H1 (cell line): ENCODE measurements around the gene GIMAP2. TPM values are rescaled to one million over a fixed set of nuclear protein-coding genes. Genes with fewer than 3 reads are reported as not detected.

Source experiments
- ASH2L ChIP-seq: fragments of 200-600, 300-600 bp; sonication (generic); IDR thresholded peaks from one replicate; pipeline ENCODE4 v1.7.1; 2017; ENCODE audit warnings: low read length
- ATF2 ChIP-seq: IDR thresholded peaks from 2 replicates; pipeline ENCODE4 v1.6.1; 2012; ENCODE audit warnings: low read length, inconsistent platforms
- BACH1 ChIP-seq: IDR thresholded peaks from 2 replicates; pipeline ENCODE4 v1.6.1; 2012; ENCODE audit warnings: low read length, improper control_type of control experiment
- BCL11A ChIP-seq, 2 experiments: IDR thresholded peaks; one replicate each; pipeline ENCODE4 v1.6.1; 2011; ENCODE audit warnings: low read depth in 2 of 2, low read length in 2 of 2, mild to moderate bottlenecking in 2 of 2
- CBX5 ChIP-seq: fragments of 300-800, 300-1000 bp; sonication (generic); IDR thresholded peaks from 2 replicates; pipeline ENCODE4 v1.7.1; 2016; ENCODE audit warnings: antibody characterized with exemption, low read length, low read depth
- CBX8 ChIP-seq: fragments of 300-800, 300-1000 bp; sonication (generic); IDR thresholded peaks from 2 replicates; pipeline ENCODE4 v1.7.1; 2016; ENCODE audit warnings: low read depth, low read length, borderline replicate concordance
- EP300 ChIP-seq, 2 experiments: IDR thresholded peaks; 1 replicate in 1 of 2; 2 replicates in 1 of 2; pipeline ENCODE4 v1.6.1; 2011 to 2012; ENCODE audit warnings: low read depth in 2 of 2, low read length in 2 of 2, mild to moderate bottlenecking in 2 of 2, borderline replicate concordance in 1 of 2, inconsistent platforms in 1 of 2, moderate library complexity in 1 of 2
- EZH2 ChIP-seq: fragments of 200-600 bp; sonication (generic); IDR thresholded peaks from 2 replicates; pipeline ENCODE4 v1.7.1; 2012; ENCODE audit warnings: low read depth, mild to moderate bottlenecking, moderate library complexity, low read length, inconsistent platforms; ENCODE audit not compliant: severe bottlenecking
- GTF2F1 ChIP-seq: IDR thresholded peaks from 2 replicates; pipeline ENCODE4 v1.6.1; 2012; ENCODE audit warnings: low read depth, low read length, improper control_type of control experiment, borderline replicate concordance
- HDAC6 ChIP-seq: IDR thresholded peaks from one replicate; pipeline ENCODE4 v1.7.1; 2012; ENCODE audit warnings: low read depth, mild to moderate bottlenecking, inconsistent platforms, low read length, moderate library complexity
- JUN ChIP-seq: IDR thresholded peaks from 2 replicates; pipeline ENCODE4 v1.6.1; 2011; ENCODE audit warnings: low read depth, mild to moderate bottlenecking, improper control_type of control experiment, low read length
- KDM1A ChIP-seq: fragments of 200-600, 300-600 bp; sonication (generic); IDR thresholded peaks from 2 replicates; pipeline ENCODE4 v1.7.1; 2016; ENCODE audit warnings: mild to moderate bottlenecking, low read length, borderline replicate concordance
- NANOG ChIP-seq: IDR thresholded peaks from 2 replicates; pipeline ENCODE4 v1.6.1; 2011; ENCODE audit warnings: low read length, low read depth, mild to moderate bottlenecking, inconsistent platforms; ENCODE audit not compliant: insufficient read depth, poor library complexity, severe bottlenecking
- PHF8 ChIP-seq: fragments of 200-600 bp; sonication (generic); conservative IDR thresholded peaks from 2 replicates; pipeline ENCODE4 v1.7.1; 2012; ENCODE audit warnings: low read depth, mild to moderate bottlenecking, inconsistent platforms, low read length, moderate library complexity
- POLR2A ChIP-seq, 2 experiments: IDR thresholded peaks; 1 replicate in 1 of 2; 2 replicates in 1 of 2; pipeline ENCODE4 v1.6.1; 2011; ENCODE audit warnings: low read depth in 2 of 2, low read length in 2 of 2, mild to moderate bottlenecking in 2 of 2; ENCODE audit errors: control extremely low read depth in 1 of 2
- POU5F1 ChIP-seq: IDR thresholded peaks from 2 replicates; pipeline ENCODE4 v1.6.1; 2011; ENCODE audit warnings: low read depth, mild to moderate bottlenecking, low read length, moderate library complexity
- RAD21 ChIP-seq, 2 experiments: IDR thresholded peaks in 1 of 2; conservative IDR thresholded peaks in 1 of 2; 2 replicates each; pipeline ENCODE4 v1.6.1; 2011; ENCODE audit warnings: low read depth in 2 of 2, low read length in 2 of 2, improper control_type of control experiment in 1 of 2, inconsistent platforms in 1 of 2, mild to moderate bottlenecking in 1 of 2, moderate library complexity in 1 of 2
- SIN3A ChIP-seq, 2 experiments: IDR thresholded peaks in 1 of 2; conservative IDR thresholded peaks in 1 of 2; 2 replicates each; pipeline ENCODE4 v1.6.1; 2011 to 2012; ENCODE audit warnings: low read length in 2 of 2, improper control_type of control experiment in 1 of 2, low read depth in 1 of 2, mild to moderate bottlenecking in 1 of 2
- SIX5 ChIP-seq: IDR thresholded peaks from 2 replicates; pipeline ENCODE4 v1.6.1; 2011; ENCODE audit warnings: mild to moderate bottlenecking, low read depth, low read length
- SP1 ChIP-seq: IDR thresholded peaks from 2 replicates; pipeline ENCODE4 v1.6.1; 2011; ENCODE audit warnings: low read depth, low read length
- SUZ12 ChIP-seq: fragments of 200-600 bp; sonication (generic); IDR thresholded peaks from 2 replicates; pipeline ENCODE4 v1.6.1; 2012; ENCODE audit warnings: mild to moderate bottlenecking, inconsistent platforms, low read length, moderate library complexity, mixed read lengths
- YY1 ChIP-seq: IDR thresholded peaks from 2 replicates; pipeline ENCODE4 v1.6.1; 2011; ENCODE audit warnings: low read depth, mild to moderate bottlenecking, low read length
- polyA plus RNA-seq, 7 experiments: library from polyadenylated mRNA; depleted of rRNA in 3 of 7; stranded (reverse) in 5 of 7; unstranded in 2 of 7; fragments of >200 nt in 5 of 7; fragments of 200-250 nt in 2 of 7; gene quantifications; 1 replicate in 5 of 7; 2 replicates in 1 of 7; 4 replicates in 1 of 7; pipeline versions ENCODE4 v1.2.1 to v1.2.3, GENCODE V29; 2011 to 2013; ENCODE audit warnings: missing spikeins in 2 of 7, mixed read lengths in 2 of 7
- total RNA-seq: library from RNA; stranded (reverse); fragmentation: NEBNext Ultra II Directional; extraction: Animal tissue kit (Norgen Biotek cat#: 25700); gene quantifications from 2 replicates; pipeline ENCODE4 v1.2.1, GENCODE V29; 2021

Gene GIMAP2
- total and polyA plus RNA-seq, 2 of the 8 experiments (the other 6 are each of a cell fraction or from before 2014, with no cell fraction given) = not detected

- peak; percentile 58; the same call in 1 of the 2 replicates for TF ChIP-seq SP1
- TF ChIP-seq NANOG = peak; percentile 94
- TF ChIP-seq RAD21 (IDR thresholded peaks at IDR 0.05 in 1 of 2, conservative IDR thresholded peaks at IDR 0.05 in 1 of 2; ENCODE audit: low read depth in 2 of 2, low read length in 2 of 2) = peak in 1 of 2 experiments; percentile 18; a peak in 2 of 4 replicates
- no peak for TF ChIP-seq SIX5
- no peak for TF ChIP-seq POLR2A (IDR thresholded peaks at IDR 0.05; ENCODE audit: control extremely low read depth in 1 of 2, low read depth in 2 of 2, low read length in 2 of 2)
- peak; percentile 94 for TF ChIP-seq SIN3A (conservative IDR thresholded peaks at IDR 0.05 in 1 of 2, IDR thresholded peaks at IDR 0.05 in 1 of 2; ENCODE audit: low read depth in 1 of 2, low read length in 2 of 2)
- TF ChIP-seq SUZ12 = no peak
- TF ChIP-seq CBX5 = no peak
- no peak for TF ChIP-seq CBX8
- peak; percentile 74; the same call in 1 of the 2 replicates for TF ChIP-seq ATF2
- no peak for TF ChIP-seq BACH1
- no peak for TF ChIP-seq ASH2L
- TF ChIP-seq JUN = no peak
- peak in 1 of 2 experiments; percentile 89; a peak in 1 of 3 replicates for TF ChIP-seq EP300 (IDR thresholded peaks at IDR 0.05; ENCODE audit: borderline replicate concordance in 1 of 2, low read depth in 2 of 2, low read length in 2 of 2)
- no peak for TF ChIP-seq KDM1A
- no peak for TF ChIP-seq GTF2F1
- TF ChIP-seq PHF8 = no peak
- TF ChIP-seq BCL11A (IDR thresholded peaks at IDR 0.05; ENCODE audit: low read depth in 2 of 2, low read length in 2 of 2) = peak; percentile 25 to 57
- TF ChIP-seq YY1 = no peak
- no peak for TF ChIP-seq EZH2
- no peak for TF ChIP-seq HDAC6
- peak; percentile 100 for TF ChIP-seq POU5F1
These were observed 50.3 kb downstream of the GIMAP2 start (continued) for GRCh38 chr7:150735596-150736358.
